Omental fat pad (tissue), 4 donors: ENCODE results near the gene NOTCH3. TPM values are rescaled to one million over a fixed set of nuclear protein-coding genes. Genes with fewer than 3 reads are reported as not detected.
A peak's percentile ranks its signal among the peaks of the same experiment; 100 is the strongest.

Source experiments
- ATAC-seq: fragments of 150-250 bp; one replicate; pipeline ENCODE4 v1.9.1; 2016; ENCODE audit warnings: mild to moderate bottlenecking, moderate library complexity; ENCODE audit not compliant: low FRiP score
- DNase-seq: peaks from one replicate; pipeline ENCODE4 v3.0.0-alpha.2; 2019; ENCODE audit warnings: low spot score
- total RNA-seq, 4 donors: library from RNA; depleted of rRNA; stranded (reverse); fragments of >200 nt; gene quantifications; one replicate each; pipeline ENCODE4 v1.1.0, GENCODE V29; 2016
- TF ChIP-seq, protein P1 (sequence below), 3 donors: fragments of 450-650 bp; IDR thresholded peaks; one replicate each; pipeline ENCODE4 v1.5.1; 2016 to 2017; ENCODE audit warnings: antibody characterized with exemption in 3 of 3, mild to moderate bottlenecking in 3 of 3, moderate library complexity in 2 of 3

The NOTCH3 gene
- total RNA-seq, result 10 to 100 TPM in 3 of 4 donors, 1 to 10 TPM in 1; 6.1 to 82.8 (median 24.4) TPM

- ATAC-seq (no peak), DNase-seq (no peak)
- TF ChIP-seq, protein P1, sequence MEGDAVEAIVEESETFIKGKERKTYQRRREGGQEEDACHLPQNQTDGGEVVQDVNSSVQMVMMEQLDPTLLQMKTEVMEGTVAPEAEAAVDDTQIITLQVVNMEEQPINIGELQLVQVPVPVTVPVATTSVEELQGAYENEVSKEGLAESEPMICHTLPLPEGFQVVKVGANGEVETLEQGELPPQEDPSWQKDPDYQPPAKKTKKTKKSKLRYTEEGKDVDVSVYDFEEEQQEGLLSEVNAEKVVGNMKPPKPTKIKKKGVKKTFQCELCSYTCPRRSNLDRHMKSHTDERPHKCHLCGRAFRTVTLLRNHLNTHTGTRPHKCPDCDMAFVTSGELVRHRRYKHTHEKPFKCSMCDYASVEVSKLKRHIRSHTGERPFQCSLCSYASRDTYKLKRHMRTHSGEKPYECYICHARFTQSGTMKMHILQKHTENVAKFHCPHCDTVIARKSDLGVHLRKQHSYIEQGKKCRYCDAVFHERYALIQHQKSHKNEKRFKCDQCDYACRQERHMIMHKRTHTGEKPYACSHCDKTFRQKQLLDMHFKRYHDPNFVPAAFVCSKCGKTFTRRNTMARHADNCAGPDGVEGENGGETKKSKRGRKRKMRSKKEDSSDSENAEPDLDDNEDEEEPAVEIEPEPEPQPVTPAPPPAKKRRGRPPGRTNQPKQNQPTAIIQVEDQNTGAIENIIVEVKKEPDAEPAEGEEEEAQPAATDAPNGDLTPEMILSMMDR (IDR thresholded peaks at IDR 0.05), result no peak
These were observed at the start of gene NOTCH3 for GRCh38 chr19:15200553-15201364. Gene NOTCH3, minus strand, starts transcription at chr19:15200995. Its CDS starts 90 bp downstream, at chr19:15200905.

DNA sequence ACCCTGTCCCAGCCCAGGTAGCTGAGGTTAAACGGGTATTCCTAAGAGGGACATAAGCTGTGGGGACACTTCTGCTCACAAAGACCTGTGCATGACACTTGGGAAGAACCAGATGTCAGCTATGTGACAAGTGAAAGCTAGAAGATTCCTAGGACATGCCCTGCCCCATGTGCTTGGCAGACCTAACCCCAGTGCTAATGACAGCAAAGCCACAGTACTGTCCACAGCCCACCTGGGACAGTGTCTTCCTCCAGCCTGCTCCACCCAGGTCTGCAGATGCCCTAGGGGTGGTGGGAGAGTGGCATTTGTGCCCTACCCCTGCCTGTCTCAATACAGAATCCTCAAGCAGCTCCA lies 49.8 kb upstream of the NOTCH3 start:
- DNase-seq, result no peak
- ATAC-seq, result no peak
- TF ChIP-seq, protein P1 (IDR thresholded peaks at IDR 0.05), result no peak

DNA sequence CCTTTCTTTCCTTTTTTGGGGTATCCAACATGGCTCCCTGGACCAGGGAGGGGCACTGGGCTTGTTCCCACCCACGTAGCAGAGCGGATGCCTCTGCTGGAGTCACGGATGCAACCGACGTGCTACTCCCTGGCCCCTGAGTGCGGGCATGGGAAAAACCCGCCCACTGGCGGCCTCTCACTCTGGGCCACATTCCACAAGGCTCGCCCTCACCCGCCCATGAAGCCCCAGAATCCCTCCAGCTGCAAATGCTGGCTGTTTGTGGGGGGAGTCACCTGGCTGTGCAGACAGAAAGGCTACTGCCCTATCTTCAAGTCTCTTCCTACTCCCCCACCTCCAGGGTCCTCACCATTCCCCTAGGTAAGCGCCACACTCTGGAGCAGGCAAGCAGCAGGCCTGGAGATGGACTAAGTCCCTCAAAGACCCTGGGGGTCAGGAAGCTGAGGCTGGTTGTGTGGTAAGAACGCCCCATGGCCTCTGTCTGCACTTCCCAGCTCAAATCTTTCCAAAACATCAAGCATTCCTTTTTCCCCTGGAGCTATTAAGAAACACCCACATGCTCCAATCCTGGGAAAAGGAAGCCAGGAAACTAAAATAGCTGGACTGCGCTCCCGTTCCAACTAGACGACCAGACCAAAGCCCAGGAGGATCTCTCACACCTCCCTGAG lies 49.3 kb upstream of the NOTCH3 start:
- no peak for DNase-seq
- TF ChIP-seq, protein P1 (IDR thresholded peaks at IDR 0.05), result no peak
- ATAC-seq, result peak; percentile 37

GRCh38 chr19:15249528-15249874 lies 48.7 kb upstream of the NOTCH3 start:
- DNase-seq, result no peak
- TF ChIP-seq, protein P1 (IDR thresholded peaks at IDR 0.05), result no peak
- ATAC-seq, result no peak

DNA sequence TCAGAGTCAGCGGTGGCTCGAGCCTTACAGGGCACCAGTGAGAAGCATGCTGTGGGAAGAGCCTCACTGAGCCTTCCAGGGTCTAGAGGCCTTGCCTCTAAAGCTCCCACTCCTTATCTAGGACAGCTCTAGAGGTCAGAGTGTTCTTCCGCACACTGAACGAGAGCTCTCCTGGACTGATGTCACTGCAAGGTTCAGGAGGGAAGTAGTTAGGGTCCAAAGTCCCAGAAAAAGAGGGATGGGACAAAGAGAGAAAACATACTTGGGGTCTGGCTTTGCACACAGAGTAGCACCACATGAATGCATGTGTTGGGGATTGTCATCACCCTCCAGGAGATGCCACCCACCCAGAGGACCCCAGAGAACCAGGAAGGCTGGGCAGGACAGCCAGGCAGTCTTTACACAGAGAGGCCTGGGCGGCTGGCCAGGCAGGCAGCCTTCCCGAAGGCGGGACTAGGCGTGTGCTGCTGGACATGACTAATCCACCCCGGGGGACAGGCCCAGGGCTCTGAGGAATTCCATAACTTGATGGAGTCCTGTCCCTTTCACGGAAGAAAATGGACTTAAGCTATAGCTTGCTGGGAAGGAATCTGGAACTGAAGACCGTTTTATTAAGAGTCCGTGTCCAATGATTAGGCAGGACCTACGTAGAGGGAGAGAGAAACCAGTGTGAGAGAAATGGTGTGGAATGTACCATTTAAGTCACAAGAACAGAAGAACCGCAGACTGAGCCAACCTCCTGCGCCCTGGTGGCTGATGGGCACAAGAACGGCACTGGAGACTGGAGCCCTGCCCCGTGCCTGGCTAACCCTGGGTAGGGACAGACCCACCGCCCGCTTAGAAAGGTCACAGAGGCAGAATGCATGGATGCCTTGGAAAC lies 48.1 kb upstream of the NOTCH3 start:
- TF ChIP-seq, protein P1 (IDR thresholded peaks at IDR 0.05), result no peak
- peak; percentile 60 for ATAC-seq
- no peak for DNase-seq

- no peak for ATAC-seq
- TF ChIP-seq, protein P1 (IDR thresholded peaks at IDR 0.05), result no peak
- DNase-seq, result no peak
These were observed 47.3 kb upstream of the NOTCH3 start for GRCh38 chr19:15248106-15248505.
